Activated naive CD4-positive, alpha-beta T cell treated with anti-CD3 and anti-CD28 coated beads, Interleukin-2, amount 50 U/mL, for 72 hours (primary cell): ENCODE results near the gene MAP10. TPM values are rescaled to one million over a fixed set of nuclear protein-coding genes. Genes with fewer than 3 reads are reported as not detected.
"Not testable (repeated sequence)": the region's sequence is repeated elsewhere in the genome, so short reads cannot be mapped to it uniquely, and the experiment has no call there.

Source experiments
- ATAC-seq, 2 donors: fragments of 150-1000 bp; cut with Tn5 transposase; 2 replicates each; pipeline ENCODE4 v1.10.0; 2021; ENCODE audit warnings: mild to moderate bottlenecking in 2 of 2, moderate library complexity in 2 of 2
- DNase-seq, 2 donors: peaks; one replicate each; pipeline ENCODE4 v3.0.0; 2021 to 2022; ENCODE audit warnings: low spot score in 2 of 2
- H3K27ac Mint-ChIP-seq, 2 donors: one replicate each; pipeline ENCODE4 v1.8.0; 2022; ENCODE audit warnings: mild to moderate bottlenecking in 2 of 2, mixed read lengths in 2 of 2
- H3K36me3 Mint-ChIP-seq, 2 donors: one replicate each; pipeline ENCODE4 v1.8.0; 2022; ENCODE audit warnings: mixed read lengths in 2 of 2
- H3K9me3 Mint-ChIP-seq, 2 donors: one replicate each; pipeline ENCODE4 v1.8.0; 2022; ENCODE audit warnings: mixed read lengths in 2 of 2
- total RNA-seq, 2 donors: library from RNA; stranded (reverse); gene quantifications; one replicate each; pipeline ENCODE4 v1.2.3, GENCODE V29; 2022

MAP10 gene, protein sequence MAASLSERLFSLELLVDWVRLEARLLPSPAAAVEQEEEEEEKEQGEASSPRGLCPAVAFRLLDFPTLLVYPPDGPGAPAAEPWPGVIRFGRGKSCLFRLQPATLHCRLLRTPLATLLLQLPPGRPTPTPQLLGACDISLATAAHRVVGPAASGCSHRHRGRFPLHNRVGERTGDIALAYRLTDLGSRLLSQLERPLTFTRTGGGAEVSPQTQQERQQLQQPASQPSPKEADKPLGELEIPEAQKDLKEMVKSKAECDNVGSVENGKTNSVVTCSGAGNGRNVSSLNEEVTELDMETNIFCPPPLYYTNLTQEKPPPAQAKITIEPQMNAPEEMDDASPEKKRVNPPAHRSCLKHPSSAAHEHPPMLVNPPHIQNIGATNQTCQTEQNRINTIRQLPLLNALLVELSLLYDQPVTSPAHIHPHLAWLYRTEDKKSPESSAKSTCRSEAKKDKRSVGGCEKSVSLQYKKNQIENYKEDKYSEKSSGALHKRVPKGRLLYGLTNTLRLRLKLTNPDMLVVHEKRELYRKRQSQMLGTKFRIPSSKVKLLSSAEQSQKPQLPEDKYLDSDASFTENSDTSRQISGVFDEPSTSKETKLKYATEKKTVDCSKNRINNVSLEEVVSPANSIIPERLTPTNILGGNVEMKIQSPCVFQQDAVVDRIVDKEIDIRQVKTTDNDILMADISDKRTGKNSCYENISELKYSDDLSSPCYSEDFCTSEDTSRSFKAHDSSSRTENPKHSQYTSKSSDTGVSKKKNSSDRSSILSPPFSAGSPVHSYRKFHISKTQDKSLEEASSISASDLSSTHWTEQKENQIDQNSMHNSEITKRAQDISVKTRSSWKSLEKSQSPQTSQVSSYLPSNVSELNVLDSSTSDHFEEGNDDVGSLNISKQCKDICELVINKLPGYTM
- total RNA-seq = 1 to 10 TPM in 1 of 2 donors, under 1 TPM in 1; 0.64 to 1.9 TPM

DNA sequence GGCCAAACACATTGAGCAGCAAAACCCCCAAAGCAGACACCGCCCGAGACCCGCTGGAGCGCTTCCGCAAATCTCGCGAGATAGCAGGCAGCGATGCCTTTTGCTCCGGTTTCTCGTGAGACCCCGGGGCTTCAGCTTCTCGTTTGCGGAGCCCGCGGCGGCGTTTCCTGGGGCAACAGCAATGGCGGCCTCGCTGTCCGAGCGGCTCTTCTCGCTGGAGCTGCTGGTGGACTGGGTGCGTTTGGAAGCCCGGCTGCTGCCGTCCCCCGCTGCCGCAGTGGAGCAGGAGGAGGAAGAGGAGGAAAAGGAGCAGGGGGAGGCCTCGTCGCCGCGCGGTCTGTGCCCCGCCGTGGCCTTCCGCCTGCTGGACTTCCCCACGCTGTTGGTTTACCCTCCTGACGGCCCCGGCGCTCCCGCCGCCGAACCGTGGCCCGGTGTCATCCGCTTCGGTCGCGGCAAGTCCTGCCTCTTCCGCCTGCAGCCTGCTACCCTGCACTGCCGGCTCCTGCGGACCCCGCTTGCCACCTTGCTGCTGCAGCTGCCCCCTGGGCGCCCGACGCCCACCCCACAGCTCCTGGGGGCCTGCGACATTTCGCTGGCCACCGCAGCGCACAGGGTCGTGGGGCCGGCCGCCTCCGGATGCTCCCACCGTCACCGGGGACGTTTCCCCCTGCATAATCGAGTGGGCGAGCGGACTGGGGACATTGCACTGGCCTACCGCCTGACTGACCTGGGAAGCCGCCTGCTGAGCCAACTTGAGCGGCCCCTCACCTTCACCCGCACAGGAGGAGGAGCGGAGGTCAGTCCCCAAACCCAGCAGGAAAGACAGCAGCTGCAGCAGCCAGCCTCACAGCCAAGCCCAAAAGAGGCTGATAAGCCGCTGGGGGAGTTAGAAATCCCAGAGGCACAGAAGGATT is at the start of gene MAP10:
MAP10 (plus strand) TSS at position 148 of the 917 bp plus-strand sequence; CDS start at position 182, 34 bp downstream.
- Mint-ChIP-seq H3K36me3 (peaks cover 21 to 27% of the 10 kb centered on the region in 2 donors), H3K27ac (peak within 1 kb of the TSS; percentile 91 to 97), H3K9me3 (peaks cover 12 to 21% of the 10 kb centered on the region in 2 donors)
- peak; percentile 86 to 89 for ATAC-seq
- DNase-seq = peak; percentile 75 to 81

DNA sequence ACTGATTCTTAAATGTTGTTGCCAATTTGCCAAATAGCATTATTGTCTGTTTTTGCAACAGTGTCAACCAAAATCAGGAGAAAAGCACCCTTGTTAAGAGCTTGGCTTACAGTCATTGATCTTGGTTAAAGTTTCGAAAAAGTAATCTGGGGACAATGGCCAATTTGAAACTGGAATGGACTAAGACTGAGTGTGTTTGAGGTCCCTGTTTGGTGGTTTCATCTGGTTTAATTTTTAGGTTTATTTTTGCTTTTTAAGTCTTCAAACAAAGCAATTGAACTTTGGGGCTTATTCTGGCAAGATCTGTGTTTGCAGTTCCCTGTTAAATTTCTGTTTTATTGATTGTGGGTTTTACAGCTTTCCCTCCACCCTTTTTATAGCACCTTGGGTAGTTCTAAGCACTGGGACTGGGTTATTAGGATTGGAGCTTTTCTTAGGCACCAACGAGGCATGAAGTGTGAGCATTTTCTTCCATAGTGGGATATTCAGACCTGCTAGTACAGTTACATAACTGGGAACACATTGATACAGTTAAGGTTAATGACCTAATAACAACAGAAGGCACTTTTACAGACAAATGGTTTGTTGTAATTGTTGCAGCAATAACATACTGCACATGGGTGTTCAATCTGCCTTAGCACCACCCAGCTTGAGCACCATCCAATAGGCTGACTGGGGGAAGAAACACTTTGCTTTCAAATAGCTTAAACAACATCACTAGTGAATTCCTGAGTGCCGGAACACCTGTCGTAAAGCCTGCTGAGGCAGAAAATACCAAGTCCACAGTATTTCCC is 40.6 kb upstream of the MAP10 start:
- ATAC-seq (no peak), DNase-seq (no peak)
- Mint-ChIP-seq H3K36me3 (peaks cover 9% of the 10 kb centered on the region in 2 donors), H3K9me3 (peaks cover 3 to 8% of the 10 kb centered on the region in 2 donors), H3K27ac (no peak overlapping the region)

DNA sequence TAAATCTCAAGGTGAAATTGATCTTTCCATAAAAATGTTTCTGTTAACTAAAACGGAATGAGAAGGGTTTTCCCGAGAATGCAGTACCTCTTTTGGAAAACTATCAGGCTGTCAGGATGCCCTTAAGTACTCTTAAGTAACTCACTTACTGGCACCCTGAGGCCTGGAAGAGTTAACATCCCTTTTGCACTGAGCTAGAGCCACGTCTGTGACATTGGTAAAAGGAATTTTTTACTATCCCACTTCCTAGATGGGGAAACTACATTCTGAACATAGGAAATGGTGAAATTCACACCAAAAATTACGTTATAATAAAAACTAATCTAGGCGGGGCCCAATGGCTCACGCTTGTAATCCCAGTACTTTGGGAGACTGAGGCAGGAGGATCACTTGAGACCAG is 39.7 kb upstream of the MAP10 start:
- Mint-ChIP-seq H3K27ac (no peak overlapping the region), H3K9me3 (peaks cover 3 to 8% of the 10 kb centered on the region in 2 donors), H3K36me3 (peaks cover 9% of the 10 kb centered on the region in 2 donors)
- no peak for ATAC-seq
- DNase-seq = no peak

DNA sequence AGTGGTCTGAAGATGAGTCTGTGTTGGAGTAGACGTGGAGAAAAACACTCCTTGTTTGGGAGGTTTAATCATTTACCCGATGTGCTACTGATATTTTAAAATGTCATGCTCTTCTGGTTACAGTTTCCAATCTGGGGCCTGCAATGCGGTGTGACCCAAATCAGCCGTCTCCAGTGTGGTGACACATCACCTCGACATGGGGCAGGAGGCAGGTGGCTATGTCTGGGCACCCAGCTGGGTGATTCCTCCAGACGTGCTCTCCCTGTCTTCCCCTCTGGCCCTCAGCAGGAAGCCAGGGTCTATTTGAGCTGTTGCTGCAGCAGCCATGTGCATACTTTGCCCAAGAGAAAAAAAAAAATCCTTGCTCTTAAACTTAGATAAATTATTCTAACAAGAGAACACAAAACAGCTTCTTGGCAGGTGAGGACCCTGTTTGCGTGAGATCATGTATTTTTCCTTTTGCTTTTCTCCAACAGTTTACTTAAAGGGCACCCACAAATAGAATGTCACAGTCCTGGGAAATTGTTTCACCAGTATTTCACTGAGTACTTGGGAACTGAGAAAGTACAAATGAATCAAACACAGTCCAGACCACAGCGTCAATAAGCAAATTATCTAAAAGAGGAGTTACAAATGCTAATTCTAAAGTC is 38.9 kb upstream of the MAP10 start:
- Mint-ChIP-seq H3K9me3 (peaks cover 3 to 8% of the 10 kb centered on the region in 2 donors), H3K27ac (no peak overlapping the region), H3K36me3 (peaks cover 9% of the 10 kb centered on the region in 2 donors)
- ATAC-seq (no peak), DNase-seq (no peak)

DNA sequence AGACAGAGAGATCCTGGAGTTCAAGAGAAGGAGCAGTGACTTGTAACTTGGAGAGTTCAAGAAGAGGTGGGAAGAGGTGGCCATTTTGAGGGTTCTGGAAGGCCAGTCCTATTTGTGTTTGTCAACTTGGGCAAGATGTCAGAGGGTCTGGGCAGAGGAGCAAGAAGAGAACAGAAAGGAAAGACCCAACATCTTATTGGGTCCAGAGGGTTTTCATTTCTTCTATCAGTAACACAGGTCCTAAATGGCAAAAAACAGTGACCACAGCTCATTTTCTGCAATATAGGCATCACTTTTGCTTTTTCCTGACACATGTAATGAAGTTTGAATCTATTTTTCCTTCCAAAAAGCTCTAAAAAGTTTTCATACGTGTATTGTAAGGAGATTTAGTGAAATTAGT is 38.3 kb upstream of the MAP10 start:
- no peak overlapping the region for H3K27ac Mint-ChIP-seq
- no peak for DNase-seq

DNA sequence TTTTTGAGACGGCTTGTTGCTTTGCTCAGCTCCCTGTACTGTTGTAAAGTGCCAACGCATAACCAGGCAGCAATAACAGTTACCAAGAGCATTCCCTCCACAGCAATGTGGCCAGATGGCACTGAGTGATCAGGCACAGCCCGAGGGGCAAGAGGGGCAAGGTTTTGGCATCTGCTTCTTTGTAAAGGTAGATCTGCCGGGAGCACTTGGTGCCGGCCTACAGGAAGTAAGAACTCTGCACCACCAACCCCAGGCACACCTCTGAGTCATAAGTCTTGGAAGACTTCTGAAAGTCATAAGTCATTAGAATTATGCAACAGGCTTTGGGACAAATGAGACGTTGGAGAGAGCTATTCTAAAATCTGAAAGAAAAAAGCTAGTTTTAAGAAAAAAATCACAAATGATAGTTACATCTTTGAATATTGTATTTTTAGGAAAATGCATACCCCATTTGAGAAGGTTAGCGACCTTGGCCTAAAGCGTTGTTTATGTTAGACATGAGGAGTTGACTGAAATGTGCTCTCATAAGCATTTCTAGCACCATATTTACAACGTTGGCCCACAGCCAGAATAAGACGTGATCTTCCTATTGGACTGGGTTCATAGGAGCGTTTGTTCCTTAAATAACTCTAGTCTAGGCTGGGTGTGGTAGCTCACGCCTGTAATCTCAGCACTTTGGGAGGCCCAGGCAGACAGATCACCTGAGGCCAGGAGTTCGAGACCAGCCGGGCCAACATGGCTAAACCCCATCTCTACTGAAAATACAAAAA is 37.7 kb upstream of the MAP10 start:
- Mint-ChIP-seq H3K9me3 (peaks cover 3 to 8% of the 10 kb centered on the region in 2 donors), H3K36me3 (peaks cover 9% of the 10 kb centered on the region in 2 donors), H3K27ac (no peak overlapping the region)
- ATAC-seq (peak in 1 of 2 donors; percentile 54), DNase-seq (no peak)

More for the DNA sequence above, 38.3 kb upstream of the MAP10 start:
- H3K36me3 Mint-ChIP-seq = peaks cover 9% of the 10 kb centered on the region in 2 donors
- H3K9me3 Mint-ChIP-seq = peaks cover 3 to 8% of the 10 kb centered on the region in 2 donors
- ATAC-seq = no peak

DNA sequence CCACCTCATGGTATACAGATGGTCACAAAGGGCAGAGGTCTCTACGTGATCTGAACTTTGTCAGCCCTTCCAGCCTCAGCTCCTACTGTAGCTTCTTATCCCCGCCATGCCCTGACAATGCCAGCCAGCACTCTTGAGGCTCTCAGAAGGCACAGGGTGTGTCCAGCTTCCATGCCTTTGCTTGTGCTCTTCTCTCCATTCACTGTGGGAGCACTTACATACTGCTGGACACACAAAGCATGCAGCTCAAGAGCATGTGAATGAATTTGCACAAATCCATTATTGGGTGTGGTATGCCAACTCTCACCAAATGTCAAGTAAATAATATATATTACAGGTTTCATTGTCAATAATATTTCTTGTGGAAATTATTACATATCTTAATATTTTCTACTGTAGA is 36.4 kb upstream of the MAP10 start:
- Mint-ChIP-seq H3K36me3 (peaks cover under 1% of the 10 kb centered on the region in 2 donors), H3K27ac (peak overlapping the region in 1 of 2 donors; percentile 44), H3K9me3 (no peaks in the 10 kb centered on the region)
- no peak for DNase-seq
- ATAC-seq = no peak

DNA sequence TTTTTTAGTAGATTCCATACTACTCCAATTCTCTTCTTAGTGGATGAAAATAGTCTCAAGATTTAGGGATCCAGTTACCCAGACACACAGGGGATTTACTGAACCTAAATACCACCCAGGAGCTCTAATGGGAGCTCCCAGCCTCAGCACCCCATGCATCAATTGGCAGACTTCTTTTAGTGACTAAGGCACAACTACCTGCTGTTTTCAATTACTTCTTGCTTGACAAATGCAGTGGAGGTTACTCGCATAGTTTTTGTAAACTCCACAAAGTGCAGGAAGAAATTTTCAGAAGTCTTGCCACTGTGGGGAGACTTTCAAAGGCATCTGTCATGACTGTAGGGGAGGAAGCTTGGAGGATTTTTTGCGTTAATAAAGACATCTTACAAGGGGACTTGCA is 35.5 kb upstream of the MAP10 start:
- Mint-ChIP-seq H3K27ac (no peak overlapping the region), H3K9me3 (no peaks in the 10 kb centered on the region), H3K36me3 (no peaks in the 10 kb centered on the region)
- DNase-seq (no peak), ATAC-seq (no peak)

DNA sequence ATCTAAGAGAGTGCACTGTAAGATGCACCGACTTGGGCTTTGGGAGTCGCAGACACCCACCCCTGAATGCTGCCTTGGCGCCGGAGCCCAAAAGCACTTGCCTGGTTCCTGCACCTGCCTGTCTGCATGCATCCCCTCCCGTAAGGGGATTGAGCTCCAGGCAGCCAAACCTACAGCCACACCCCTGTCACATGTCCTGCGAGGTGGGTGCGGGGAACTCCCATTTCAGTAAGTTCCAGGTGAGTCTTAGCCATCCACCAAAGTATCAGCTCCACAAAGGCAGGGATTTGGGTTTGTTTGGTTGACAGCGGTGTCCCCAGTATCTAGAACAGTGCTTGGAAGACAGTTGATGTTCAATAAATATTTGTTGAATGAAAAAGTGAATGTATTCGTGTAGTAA is 31.5 kb upstream of the MAP10 start:
- H3K36me3 Mint-ChIP-seq = no peaks in the 10 kb centered on the region
- ATAC-seq (no peak), DNase-seq (no peak)
- no peaks in the 10 kb centered on the region for H3K9me3 Mint-ChIP-seq
- no peak overlapping the region for H3K27ac Mint-ChIP-seq

DNA sequence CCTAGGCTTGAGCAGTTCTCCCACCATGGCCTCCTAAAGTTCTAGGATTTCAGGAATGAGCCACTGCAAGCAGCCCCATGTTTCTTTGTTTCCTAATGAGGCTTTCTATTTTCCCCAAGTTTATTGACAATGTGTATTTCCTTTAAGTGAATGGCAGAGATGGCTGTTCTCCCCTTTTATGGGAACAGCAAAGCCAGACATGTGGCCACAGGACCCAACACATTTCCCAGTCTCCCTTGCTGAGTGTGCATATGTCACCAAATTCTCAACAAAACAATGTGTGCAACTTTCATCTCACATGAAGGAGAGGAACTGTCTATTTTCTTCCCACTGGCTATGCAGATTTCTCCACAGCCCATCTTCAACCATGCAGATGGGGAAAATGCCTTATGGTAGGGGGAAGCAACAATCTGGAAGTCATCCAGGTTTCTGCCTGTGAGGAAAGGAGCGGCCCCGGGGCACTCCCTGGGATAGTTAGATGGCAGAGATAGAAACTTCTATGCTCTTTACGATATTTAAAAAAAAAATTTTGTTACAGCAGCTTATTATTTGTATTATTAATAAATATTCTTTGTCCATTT is 28.6 kb upstream of the MAP10 start:
- ATAC-seq (no peak), DNase-seq (no peak)
- Mint-ChIP-seq H3K27ac (no peak overlapping the region), H3K36me3 (no peaks in the 10 kb centered on the region), H3K9me3 (no peaks in the 10 kb centered on the region)

DNA sequence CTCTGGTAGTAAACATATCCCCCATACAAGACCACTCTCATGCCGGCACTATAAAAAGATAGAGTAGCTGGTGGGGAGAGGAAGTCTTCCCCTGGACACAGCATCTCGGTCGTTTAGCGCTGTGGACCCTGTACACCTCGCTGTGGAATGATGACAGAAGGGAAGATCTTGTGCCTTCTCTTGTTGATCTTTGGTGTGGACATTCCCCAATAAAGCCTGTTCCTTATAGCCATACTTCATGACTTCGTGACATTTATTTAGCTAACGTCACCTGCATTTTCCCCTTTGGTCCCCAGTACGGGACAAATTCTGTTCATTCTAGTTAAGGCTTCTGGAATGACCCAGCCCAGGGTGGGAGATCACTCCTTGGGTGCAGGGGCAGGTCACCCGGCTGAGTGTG is 24.9 kb upstream of the MAP10 start:
- no peak for ATAC-seq
- no peak for DNase-seq
- no peak overlapping the region for H3K27ac Mint-ChIP-seq
- H3K9me3 Mint-ChIP-seq = no peaks in the 10 kb centered on the region
- no peaks in the 10 kb centered on the region for H3K36me3 Mint-ChIP-seq

DNA sequence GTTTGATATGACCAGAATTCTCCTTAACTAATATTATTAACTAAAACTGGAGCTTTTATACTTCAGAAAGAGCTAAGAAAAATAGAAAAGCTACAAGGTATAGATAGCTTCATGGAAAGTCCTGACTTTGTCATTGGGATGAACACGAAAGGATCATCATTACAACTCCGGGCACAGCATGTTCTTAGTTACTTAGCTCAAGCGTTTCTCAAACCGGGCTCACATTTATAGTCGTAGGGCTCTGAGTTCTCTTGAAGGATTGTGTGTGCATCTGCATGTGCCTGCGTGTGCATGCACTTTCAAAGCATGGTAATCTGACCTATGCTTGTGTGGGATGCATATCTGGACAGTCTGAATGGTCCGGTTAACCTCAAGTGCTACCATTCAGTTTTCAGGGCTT is 20.4 kb upstream of the MAP10 start:
- no peak overlapping the region for H3K27ac Mint-ChIP-seq
- no peak for DNase-seq
- ATAC-seq = no peak
- H3K36me3 Mint-ChIP-seq = no peaks in the 10 kb centered on the region
- no peaks in the 10 kb centered on the region for H3K9me3 Mint-ChIP-seq

DNA sequence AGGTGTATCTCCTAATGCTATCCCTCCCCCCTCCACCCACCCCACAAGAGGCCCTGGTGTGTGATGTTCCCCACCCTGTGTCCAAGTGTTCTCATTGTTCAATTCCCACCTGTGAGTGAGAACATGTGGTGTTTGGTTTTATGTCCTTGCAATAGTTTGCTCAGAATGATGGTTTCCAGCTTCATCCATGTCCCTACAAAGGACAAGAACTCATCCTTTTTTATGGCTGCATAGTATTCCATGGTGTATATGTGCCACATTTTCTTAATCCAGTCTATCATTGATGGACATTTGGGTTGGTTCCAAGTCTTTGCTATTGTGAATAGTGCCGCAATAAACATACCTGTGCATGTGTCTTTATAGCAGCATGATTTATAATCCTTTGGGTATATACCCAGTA is 19.6 kb upstream of the MAP10 start:
- not testable (repeated sequence) for DNase-seq, ATAC-seq

DNA sequence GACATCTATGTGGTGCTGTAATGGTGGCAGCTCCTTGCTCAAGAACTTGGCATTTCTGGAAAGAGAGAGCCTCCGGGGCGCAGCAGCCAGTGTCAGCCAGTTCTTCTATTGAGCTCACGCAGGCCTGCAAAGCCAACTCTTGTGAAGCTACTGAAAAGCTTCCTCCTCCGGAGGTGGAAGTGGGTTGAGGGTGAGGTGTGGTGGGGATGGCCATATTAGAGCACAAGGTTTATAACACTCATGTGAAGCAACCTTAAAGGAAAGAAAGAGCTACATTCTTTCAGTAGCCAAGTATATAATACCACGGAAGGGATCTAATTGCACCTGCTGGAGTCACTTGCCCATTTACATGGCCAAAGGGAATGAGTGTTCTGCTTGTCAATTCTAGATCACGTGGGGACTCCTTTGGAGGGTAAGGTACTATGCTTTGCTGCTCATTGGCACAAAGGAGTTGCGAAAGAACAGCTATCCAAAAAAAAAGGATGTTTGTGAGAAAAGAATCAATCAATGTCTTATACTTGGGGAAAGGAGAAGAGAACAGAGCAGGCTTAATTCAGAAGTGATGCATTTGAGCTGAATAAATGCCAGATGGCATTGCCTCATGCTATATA is 18.3 kb upstream of the MAP10 start:
- Mint-ChIP-seq H3K27ac (no peak overlapping the region), H3K36me3 (no peaks in the 10 kb centered on the region), H3K9me3 (no peaks in the 10 kb centered on the region)
- DNase-seq = no peak
- no peak for ATAC-seq

More for the DNA sequence above, 19.6 kb upstream of the MAP10 start:
- not testable (repeated sequence) for H3K27ac Mint-ChIP-seq, H3K36me3 Mint-ChIP-seq, H3K9me3 Mint-ChIP-seq
